H1 (cell line): ENCODE results near the gene SPC24. TPM values are rescaled to one million over a fixed set of nuclear protein-coding genes. Genes with fewer than 3 reads are reported as not detected.

ENCODE experiments used
- CHD2 ChIP-seq: IDR thresholded peaks from 2 replicates; pipeline ENCODE4 v1.6.1; 2012; ENCODE audit warnings: low read length, improper control_type of control experiment
- E2F6 ChIP-seq: IDR thresholded peaks from 2 replicates; pipeline ENCODE4 v1.6.1; 2012; ENCODE audit warnings: inconsistent platforms
- EGR1 ChIP-seq: IDR thresholded peaks from 2 replicates; pipeline ENCODE4 v1.6.1; 2011; ENCODE audit warnings: low read depth, low read length, borderline replicate concordance
- KDM5A ChIP-seq: fragments of 200-600 bp; IDR thresholded peaks from 2 replicates; pipeline ENCODE4 v1.7.1; 2012; ENCODE audit warnings: mild to moderate bottlenecking, low read length, inconsistent platforms, mixed read lengths
- SIN3A ChIP-seq, 2 experiments: IDR thresholded peaks in 1 of 2; conservative IDR thresholded peaks in 1 of 2; 2 replicates each; pipeline ENCODE4 v1.6.1; 2011 to 2012; ENCODE audit warnings: low read length in 2 of 2, improper control_type of control experiment in 1 of 2, low read depth in 1 of 2, mild to moderate bottlenecking in 1 of 2
- SRF ChIP-seq: IDR thresholded peaks from 2 replicates; pipeline ENCODE4 v1.6.1; 2011; ENCODE audit warnings: mild to moderate bottlenecking, low read depth, low read length, moderate library complexity
- polyA plus RNA-seq, 7 experiments: library from polyadenylated mRNA; depleted of rRNA in 3 of 7; stranded (reverse) in 5 of 7; unstranded in 2 of 7; fragments of >200 nt in 5 of 7; fragments of 200-250 nt in 2 of 7; gene quantifications; 1 replicate in 5 of 7; 2 replicates in 1 of 7; 4 replicates in 1 of 7; pipeline versions ENCODE4 v1.2.1 to v1.2.3, GENCODE V29; 2011 to 2013; ENCODE audit warnings: missing spikeins in 2 of 7, mixed read lengths in 2 of 7
- total RNA-seq: library from RNA; stranded (reverse); fragmentation: NEBNext Ultra II Directional; extraction: Animal tissue kit (Norgen Biotek cat#: 25700); gene quantifications from 2 replicates; pipeline ENCODE4 v1.2.1, GENCODE V29; 2021

The SPC24 gene
- total and polyA plus RNA-seq, 2 of the 8 experiments (the other 6 are each of a cell fraction or from before 2014, with no cell fraction given): 17.7 to 42.4 TPM

- TF ChIP-seq EGR1 (no peak), SRF (no peak), KDM5A (no peak), SIN3A (conservative IDR thresholded peaks at IDR 0.05 in 1 of 2, IDR thresholded peaks at IDR 0.05 in 1 of 2; ENCODE audit: low read depth in 1 of 2, low read length in 2 of 2) (no peak), E2F6 (no peak), CHD2 (no peak)
- TF ChIP-seq, all 59 proteins: peak for 0
Observed at GRCh38 chr19:11177592-11177991, 22.0 kb upstream of the SPC24 start (continued).
